ENCODE measurements around the gene NCKAP1. TPM values are rescaled to one million over a fixed set of nuclear protein-coding genes. Genes with fewer than 3 reads are reported as not detected.
"Not testable (repeated sequence)": the region's sequence is repeated elsewhere in the genome, so short reads cannot be mapped to it uniquely, and the experiment has no call there.

Gene NCKAP1
- polyA plus RNA-seq, 4 donors, result 102 to 147 (median 125) TPM

DNA sequence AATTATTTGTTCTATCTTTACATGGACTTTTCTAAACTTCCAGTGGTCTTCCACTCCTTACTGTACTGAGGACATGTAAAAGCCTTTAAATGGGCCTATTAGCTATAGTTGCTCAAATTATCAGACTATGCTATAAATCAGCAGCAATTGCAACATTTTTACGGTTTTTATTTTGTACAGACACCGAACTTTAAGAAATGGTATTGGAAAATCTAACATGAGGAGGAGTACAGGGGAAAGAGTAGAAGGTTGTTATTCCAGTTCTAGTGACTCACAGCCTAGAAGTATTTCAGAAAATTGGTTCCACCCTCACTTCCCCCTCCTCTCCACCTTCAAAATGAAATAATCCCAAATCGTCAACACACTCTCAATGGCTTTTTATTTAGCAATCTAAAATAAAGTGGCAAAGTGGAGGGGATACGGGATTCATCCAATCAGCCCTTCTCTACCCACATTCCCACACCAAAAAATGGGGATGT, 1.1 kb downstream of the NCKAP1 start:
- DNase-seq (ENCODE audit: low read depth in 4 of 4, low spot score in 3 of 4), result peak in 3 of 4 donors; percentile 11 to 25 (median 22)

DNA sequence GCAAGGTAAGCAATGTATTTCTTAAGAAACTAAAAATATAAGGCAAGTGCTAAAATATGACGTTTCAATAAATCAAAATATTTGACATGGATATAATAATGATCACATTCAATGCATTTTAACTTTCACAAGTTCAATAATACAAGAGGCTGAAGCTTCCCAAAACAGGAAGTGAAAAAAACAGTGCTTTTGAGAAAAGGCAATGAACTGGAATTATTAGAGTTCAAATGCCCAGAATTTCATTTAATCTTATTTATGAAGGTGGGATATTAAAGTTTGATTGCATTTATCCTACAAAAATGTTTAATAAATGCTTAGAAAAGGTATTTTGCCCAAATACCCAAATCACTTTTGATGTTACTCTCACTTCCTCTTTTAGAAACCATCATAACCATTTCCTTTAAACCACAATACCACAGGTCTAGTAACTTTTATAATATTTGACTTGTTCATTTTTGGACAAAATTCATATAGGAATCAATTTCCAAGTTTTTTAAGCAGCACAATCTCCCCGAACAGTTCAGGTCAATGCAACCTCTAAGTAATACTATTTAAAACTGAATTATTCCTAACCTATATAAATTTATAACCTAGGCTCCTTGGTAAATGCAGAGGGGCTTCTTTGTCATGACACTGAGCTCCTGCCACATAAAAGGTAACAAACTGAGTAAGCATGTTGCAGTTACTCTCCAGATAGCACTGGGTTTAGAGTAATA, 2.1 kb downstream of the NCKAP1 start:
- no peak for DNase-seq (ENCODE audit: low read depth in 4 of 4, low spot score in 3 of 4)

DNA sequence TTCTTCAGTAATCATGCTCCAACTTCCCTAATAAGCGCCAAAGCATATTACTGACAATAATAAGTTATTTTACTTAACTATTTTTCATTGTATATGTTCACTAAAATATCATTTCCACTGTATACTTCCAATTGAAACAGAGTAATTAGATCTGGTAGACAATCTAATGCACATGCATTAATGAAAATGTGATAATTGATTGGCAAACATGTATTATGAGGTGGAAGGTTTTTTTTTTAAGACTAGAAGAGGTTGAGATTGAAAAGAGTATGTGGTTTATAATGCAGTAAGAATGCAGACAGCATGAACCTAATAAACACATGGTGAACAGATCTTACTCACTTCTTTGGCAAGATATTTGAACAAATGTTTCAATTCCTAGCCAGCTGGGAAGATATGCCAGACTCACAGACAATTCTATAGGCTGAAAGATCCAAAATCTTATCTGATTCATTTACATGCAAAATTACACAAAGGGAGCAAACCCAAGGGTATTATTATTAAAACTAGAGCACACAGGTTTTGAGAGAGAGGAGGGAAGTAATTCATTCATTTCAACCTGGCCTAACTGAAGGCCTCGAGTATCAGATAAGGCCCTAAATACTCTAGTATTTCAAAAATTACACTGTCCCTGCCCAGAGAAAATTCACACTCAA, 2.8 kb downstream of the NCKAP1 start:
- no peak for DNase-seq (ENCODE audit: low read depth in 4 of 4, low spot score in 3 of 4)

DNA sequence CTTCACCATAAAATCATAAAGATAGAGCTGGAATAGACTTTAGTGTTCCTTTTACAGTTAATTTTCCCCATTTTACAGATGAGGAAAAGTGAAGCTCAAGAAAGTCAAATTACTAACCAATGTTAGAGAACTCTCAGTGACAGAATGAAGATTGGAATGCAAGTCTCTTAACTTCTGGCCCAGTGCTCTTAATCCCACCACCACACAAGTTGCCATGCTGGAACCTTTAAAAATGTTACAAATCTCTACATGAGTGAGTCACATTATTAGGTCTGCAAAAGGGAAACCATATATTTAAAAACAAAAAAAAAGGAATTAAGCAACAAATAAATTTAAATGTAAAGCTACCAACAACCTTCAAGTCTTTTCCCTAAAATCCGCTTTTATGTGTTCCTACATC, 3.5 kb downstream of the NCKAP1 start:
- no peak for DNase-seq (ENCODE audit: low read depth in 4 of 4, low spot score in 3 of 4)

DNA sequence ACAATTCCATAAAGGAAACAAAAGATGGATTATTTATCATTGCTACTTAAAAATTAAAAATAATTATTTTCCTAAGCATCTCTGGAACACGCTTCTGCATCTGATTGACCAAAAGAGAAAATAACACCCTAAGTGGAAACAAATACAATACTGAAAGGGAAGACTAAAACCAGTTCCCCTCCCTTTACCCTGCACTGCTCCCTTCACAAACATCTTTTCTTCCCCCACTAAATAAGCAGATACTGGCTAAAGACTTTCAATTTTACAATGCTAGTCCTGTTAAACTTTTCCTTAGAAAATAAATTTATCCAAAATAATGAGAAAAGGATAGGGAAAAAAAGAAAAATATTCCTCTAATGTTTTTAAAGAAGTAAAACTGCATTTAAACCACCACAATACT, 4.3 kb downstream of the NCKAP1 start:
- DNase-seq (ENCODE audit: low read depth in 4 of 4, low spot score in 3 of 4), result no peak

DNA sequence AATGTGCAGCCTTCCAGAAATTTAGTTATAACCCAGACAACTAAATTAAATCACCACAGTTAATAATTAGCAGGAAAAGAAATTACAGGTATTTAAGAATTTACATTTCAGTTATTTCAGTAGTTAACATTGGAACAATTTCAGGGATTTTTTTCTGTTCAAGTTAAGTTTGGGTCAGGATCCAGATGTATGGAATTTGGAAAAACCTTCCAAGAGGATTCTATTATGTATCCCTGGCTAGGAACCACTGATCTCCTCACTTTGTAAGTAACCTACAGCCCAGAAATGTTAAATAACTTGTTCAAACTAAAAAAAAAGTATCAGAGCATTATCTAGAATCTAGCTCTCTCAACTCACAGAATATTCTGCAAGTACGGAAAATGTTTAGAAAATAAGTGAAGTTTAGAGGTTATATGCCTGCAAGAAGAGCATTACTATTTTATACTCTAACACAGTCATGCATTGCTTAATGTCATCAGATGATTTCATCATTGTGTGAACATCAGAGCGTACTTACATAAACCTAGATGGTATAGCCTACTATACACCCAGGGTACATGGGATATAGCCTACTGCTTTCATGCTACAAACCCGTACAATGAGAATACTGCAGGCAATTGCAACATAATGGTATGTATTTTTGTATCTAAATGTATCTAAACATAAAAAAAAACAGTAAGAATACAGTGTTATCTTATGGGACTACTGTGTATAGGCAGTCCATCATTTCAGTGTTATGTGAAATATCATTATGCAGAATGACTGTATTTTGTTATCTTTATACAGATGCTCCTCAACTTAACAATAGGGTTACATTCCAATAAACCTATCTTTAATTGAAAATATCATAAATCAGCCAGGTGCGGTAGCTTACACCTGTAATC, 6.1 kb downstream of the NCKAP1 start:
- no peak for DNase-seq (ENCODE audit: low read depth in 4 of 4, low spot score in 3 of 4)

DNA sequence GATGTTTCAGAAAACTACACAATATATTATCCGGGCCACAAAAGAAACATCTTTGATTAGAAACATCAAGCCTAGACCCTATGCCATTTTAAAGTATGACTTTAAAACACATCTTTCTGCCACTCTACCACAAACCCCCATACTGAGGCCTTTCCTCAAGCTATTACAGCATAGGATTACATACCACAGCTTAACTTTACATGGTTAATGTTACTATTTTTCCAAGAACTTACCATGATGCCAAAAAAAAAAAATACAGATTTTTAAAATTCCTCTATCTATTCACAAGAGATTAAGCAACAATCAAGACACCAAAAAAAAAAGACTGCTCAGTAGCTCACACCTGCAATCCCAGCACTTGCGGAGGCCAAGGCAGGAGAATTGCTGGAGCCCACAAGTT, 9.0 kb downstream of the NCKAP1 start:
- no peak for DNase-seq (ENCODE audit: low read depth in 4 of 4, low spot score in 3 of 4)

DNA sequence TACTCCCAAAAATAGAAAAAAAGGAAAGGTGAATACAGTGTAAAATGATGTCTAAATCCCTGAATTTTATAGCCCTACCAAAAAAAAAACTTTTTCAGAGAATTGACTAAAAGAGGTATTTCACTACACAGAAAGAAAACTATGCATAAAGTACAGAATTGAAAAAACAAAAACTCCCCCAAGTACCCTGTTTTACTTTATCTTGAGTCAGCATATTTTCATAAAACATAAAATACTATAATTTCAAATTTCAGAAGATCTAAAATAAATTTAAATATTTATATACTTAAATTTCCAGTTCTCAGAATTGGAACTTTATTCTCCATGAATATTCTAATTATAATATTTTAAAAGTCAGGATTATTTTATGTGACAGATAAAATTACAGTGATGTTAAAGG, 10.1 kb downstream of the NCKAP1 start:
- no peak for DNase-seq (ENCODE audit: low read depth in 4 of 4, low spot score in 3 of 4)

DNA sequence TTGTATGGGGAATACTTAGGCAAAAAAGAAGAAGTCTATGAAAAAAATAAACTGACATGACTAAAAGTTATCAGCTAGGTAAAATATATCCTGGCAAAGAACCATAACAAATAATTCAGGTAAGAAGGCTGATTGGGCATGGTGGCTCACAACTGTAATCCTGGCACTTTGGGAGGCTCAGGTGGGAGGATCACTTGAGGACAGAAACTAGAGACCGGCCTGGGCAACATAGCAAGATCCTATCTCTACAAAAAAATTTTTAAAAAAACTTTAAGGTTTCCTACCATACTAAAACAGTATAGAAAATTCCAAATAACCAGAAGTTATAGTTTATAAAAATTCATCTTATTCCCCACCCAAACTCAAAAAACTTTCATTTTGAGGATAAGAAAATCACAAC, 10.8 kb downstream of the NCKAP1 start:
- DNase-seq (ENCODE audit: low read depth in 4 of 4, low spot score in 3 of 4), result no peak

DNA sequence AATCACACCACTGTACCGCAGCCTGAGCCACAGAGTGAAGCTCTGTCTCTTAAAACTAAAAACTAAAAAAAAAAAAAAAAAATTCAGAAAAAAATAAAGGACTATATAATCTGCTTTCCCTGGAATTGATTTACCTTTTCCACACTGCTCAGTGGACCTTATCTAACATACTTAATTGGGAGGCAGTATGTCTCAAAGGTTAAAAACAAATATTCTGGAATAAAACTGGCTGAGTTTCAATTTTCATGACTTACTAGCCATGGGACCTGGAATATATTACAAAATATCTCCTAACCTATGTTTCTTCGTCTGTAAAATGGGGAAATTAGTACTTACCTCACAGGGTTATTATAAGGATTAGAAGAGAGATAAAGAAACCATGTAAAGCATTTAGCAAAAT, 11.8 kb downstream of the NCKAP1 start:
- no peak for DNase-seq (ENCODE audit: low read depth in 4 of 4, low spot score in 3 of 4)

DNA sequence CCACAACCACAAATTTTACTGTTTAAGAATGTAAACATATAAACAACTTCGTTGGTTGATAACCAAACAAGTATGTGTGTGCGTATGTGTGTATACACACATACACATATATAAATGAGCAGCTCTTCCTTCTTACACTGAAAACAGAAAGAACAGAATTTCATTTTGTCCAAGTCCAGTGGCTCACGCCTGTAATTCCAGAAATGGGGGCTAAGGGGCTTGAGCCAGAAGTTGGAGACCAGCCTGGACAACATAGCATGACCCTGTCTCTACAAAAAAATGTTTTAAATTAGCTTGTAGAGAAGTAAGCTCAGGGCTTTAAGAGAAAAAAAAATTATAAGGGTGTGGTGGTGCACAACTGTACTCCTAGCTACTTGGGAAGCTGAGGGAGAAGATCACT, 12.3 kb downstream of the NCKAP1 start:
- no peak for DNase-seq (ENCODE audit: low read depth in 4 of 4, low spot score in 3 of 4)

DNA sequence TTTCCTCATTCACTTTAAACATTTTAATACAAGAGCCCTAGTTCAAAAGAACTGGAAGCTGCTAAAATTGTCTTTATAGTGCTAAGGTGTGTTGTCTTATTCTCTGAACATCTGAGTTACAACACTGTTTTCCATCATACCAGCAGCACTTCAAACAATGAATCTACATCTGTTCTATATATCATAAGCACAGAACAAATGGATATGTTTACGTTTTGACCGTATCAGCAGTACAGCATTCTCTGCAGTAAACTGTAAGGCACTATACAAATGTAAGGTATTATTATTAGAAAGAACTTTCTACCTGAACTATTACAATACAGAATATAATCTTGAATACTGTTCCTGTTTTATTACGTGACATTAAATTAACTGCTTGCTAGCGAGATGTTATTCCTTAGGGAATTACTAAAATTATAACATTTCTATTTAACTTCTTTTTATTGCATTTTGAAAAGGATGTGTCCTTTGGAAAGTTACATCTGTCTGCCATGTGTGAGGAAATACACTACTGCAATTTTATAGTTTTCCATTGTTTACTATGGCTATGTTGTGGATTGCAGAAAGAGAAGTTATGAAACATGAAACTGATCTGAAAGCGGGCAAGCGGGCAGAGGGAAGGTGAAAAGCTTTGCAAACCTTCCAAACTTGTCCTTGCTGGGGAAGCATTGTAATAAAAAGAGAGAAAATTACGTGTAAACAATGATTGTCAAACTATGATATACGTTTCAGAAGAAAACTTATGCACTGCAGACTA, 13.7 kb downstream of the NCKAP1 start:
- no peak for DNase-seq (ENCODE audit: low read depth in 4 of 4, low spot score in 3 of 4)

DNA sequence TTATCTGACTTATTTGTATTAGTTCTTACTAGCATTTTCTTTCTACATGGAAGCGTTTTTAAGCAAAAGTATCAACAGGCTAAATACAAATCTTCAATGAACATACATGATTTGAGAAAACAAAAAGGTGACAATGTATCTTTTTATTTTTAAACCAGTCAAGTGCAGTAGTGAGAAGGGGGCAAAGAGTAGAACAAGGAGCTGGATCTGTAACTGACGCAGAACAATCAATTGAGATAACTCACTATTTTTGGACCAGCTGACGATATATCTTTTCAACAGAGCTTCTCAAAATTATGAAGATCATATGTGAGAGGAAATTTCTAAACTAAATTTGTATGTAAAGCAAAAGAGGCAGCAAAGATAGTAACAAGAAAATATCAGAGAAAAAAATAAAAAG, 15.5 kb downstream of the NCKAP1 start:
- no peak for DNase-seq (ENCODE audit: low read depth in 4 of 4, low spot score in 3 of 4)

DNA sequence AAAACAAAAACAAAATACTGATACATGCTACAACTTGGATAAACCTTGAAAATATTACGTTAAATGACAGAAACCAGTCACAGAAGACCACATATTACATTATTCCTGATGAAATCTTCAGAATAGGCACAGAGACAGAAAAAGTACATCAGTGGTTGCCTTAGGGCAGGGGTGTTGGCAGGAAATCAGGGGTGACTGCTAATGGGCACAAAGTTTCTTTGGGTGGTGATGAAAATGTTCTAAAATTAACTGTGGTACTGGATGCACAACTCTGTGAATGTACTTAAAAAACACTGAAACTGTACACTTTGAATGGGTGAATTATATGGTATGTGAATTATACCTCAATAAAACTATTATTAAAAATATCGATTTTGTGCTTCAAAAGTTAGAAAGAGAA, 16.6 kb downstream of the NCKAP1 start:
- DNase-seq (ENCODE audit: low read depth in 4 of 4, low spot score in 3 of 4), result no peak

DNA sequence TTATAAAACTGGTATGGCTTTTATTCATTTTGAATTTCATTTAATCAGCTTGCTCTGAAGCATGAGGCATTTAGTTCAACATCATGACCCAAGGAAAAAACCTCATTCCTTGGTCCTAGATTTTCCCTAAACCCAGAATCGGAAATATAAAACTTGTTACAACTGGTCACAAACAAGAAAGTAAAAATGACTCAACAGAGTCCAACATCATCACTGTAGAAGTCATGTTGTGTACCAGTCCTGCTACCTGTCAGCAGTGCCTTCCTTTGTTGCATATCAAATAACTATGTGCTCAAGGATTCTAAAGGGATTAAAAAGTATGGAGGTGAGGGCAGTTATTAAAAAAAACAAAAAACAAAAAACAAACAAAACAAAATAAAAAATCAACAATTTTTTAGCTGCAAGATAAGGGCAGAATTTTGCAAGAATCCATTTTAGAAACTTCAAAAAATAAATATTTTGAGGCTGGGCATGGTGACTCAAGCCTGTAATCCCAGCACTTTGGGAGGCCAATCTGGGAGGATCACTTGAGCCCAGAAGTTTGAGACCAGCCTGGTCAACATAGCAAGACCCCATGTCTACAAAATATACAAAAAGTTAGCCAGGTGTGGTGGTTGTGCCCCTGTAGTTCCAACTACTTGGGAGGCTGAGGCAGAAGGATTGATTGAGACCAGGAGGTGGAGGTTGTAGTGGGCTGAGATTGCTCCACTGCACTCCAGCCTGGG, 18.4 kb downstream of the NCKAP1 start:
- DNase-seq (ENCODE audit: low read depth in 4 of 4, low spot score in 3 of 4), result no peak

DNA sequence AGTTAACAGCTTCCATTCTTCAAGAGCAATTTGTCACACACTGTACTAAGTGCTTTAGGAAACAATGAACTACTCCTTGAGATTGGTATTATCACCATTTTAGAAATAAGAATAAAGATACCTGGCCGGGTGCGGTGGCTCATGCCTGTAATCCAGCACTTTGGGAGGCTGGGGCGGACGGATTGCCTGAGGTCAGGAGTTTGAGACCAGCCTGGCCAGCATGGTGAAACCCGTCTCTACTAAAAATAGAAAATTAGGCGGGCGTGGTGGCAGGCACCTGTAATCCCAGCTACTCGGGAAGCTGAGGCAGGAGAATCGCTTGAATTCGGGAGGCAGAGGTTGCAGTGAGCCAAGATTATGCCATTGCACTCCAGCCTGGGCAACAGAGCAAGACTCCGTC, 20.4 kb downstream of the NCKAP1 start:
- not testable (repeated sequence) for DNase-seq (ENCODE audit: low read depth in 4 of 4, low spot score in 3 of 4)

DNA sequence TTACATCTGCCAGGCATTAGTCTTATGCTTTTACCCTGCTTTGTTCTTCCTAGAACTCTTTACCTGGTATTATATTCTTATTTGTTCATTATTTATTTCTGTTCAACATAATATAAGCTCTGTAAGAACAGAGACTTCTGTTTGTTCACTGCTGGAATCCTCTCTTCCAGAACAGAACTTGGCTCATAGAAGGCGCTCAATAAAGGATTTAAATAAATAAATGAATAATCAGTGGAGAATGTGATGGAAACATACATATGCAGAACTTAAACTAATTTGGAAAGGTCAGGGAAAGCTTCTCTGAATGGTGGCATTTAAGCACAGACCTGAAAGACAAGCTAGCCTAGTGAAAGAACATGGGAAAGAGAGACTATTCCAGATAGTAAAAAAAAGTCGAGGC, 24.3 kb downstream of the NCKAP1 start:
- no peak for DNase-seq (ENCODE audit: low read depth in 4 of 4, low spot score in 3 of 4)

DNA sequence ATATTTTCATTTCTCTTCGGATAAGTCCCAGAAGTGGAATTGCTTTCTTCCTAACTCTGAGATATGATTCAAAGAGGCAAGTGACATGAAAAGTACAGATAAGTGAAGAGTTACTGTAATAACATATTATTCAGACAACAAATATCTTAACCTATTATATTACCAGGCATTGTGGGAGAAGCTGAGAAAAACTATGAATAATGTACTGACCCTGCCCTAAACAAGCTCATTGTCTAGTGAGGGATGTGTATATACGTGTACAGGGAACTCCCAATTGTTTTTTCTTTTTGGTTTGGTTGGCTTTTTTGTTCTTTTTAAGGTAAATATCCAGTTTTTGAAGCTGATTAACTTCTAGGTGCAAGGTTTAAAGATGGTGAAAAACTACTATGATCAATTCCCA, 26.5 kb downstream of the NCKAP1 start:
- DNase-seq (ENCODE audit: low read depth in 4 of 4, low spot score in 3 of 4), result no peak

DNA sequence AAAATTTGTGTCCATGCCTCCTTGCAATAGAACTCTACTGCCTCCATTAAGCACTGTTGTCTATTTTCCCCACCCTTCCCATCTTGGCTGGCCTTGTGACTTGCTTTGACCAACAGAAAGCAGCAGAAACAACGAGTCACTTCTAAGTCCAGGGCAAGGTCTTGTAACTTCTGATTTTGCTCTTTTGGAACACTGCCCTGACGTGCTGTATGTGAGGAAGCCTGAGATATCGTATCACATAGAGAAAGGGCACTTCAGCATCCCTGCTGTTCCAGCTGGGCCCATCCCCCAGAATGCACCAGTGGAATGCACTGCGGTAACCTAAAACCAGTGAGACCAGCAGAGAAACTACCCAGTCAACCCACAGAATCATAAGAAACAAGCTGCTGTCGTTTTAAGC, 28.1 kb downstream of the NCKAP1 start:
- DNase-seq (ENCODE audit: low read depth in 4 of 4, low spot score in 3 of 4), result peak in 3 of 4 donors; percentile 8 to 35 (median 10)

Data from left renal pelvis (tissue), 4 donors.